GF-D8 (cell line): ENCODE results near the gene PSG6.
"Not testable (repeated sequence)": the region's sequence is repeated elsewhere in the genome, so short reads cannot be mapped to it uniquely, and the experiment has no call there.

Experiments
- DNase-seq: peaks from one replicate; lab custom pipeline; 2025; lab: John Stamatoyannopoulos, UW

The PSG6 gene

GRCh38 chr19:42917634-42918033 is at the start of gene PSG6:
PSG6 (minus strand) TSS chr19:42917894; CDS start chr19:42917792, 102 bp downstream.
- not testable (repeated sequence) for DNase-seq

GRCh38 chr19:42965176-42965575 is 47.5 kb upstream of the PSG6 start:
- DNase-seq: no peak

- DNase-seq: no peak
Observed at GRCh38 chr19:42961119-42961518, 43.4 kb upstream of the PSG6 start.

- DNase-seq: not testable (repeated sequence)
Observed at GRCh38 chr19:42952126-42952525, 34.4 kb upstream of the PSG6 start.

GRCh38 chr19:42951476-42951875 is 33.8 kb upstream of the PSG6 start:
- not testable (repeated sequence) for DNase-seq

GRCh38 chr19:42942187-42942789 is 24.6 kb upstream of the PSG6 start:
- no peak for DNase-seq

GRCh38 chr19:42937107-42937506 is 19.4 kb upstream of the PSG6 start, which contains the start of gene PSG7:
PSG7 (minus strand) TSS chr19:42937207; CDS start chr19:42937076, 131 bp downstream.
- DNase-seq: not testable (repeated sequence)

GRCh38 chr19:42934726-42935125 is 17.0 kb upstream of the PSG6 start:
- not testable (repeated sequence) for DNase-seq

- DNase-seq: not testable (repeated sequence)
Observed at GRCh38 chr19:42934183-42934582, 16.5 kb upstream of the PSG6 start.

- DNase-seq: not testable (repeated sequence)
Observed at GRCh38 chr19:42933412-42933811, 15.7 kb upstream of the PSG6 start.

- DNase-seq: not testable (repeated sequence)
Observed at GRCh38 chr19:42932485-42933101, 14.9 kb upstream of the PSG6 start.

- not testable (repeated sequence) for DNase-seq
Observed at GRCh38 chr19:42930214-42930613, 12.5 kb upstream of the PSG6 start.

- no peak for DNase-seq
Observed at GRCh38 chr19:42928896-42929295, 11.2 kb upstream of the PSG6 start.

- DNase-seq: no peak
Observed at GRCh38 chr19:42926781-42927180, 9.1 kb upstream of the PSG6 start.

GRCh38 chr19:42923106-42923505 is 5.4 kb upstream of the PSG6 start:
- not testable (repeated sequence) for DNase-seq

- DNase-seq: not testable (repeated sequence)
Observed at GRCh38 chr19:42920971-42921370, 3.3 kb upstream of the PSG6 start.

- no peak for DNase-seq
Observed at GRCh38 chr19:42919757-42920079, 2.0 kb upstream of the PSG6 start.

- not testable (repeated sequence) for DNase-seq
Observed at GRCh38 chr19:42919070-42919756, 1.5 kb upstream of the PSG6 start.

GRCh38 chr19:42918377-42919069 is 829 bp upstream of the PSG6 start:
- not testable (repeated sequence) for DNase-seq

- not testable (repeated sequence) for DNase-seq
Observed at GRCh38 chr19:42916931-42917330, 763 bp downstream of the PSG6 start.

GRCh38 chr19:42913516-42913915 is 4.2 kb downstream of the PSG6 start:
- DNase-seq: not testable (repeated sequence)

- not testable (repeated sequence) for DNase-seq
Observed at GRCh38 chr19:42912941-42913340, 4.8 kb downstream of the PSG6 start.
